Neutrophil (primary cell): ENCODE data around the gene ERC2.

Experiments used
- H3K27ac ChIP-seq: fragments of 200-600 bp; sonication (generic); 2 replicates; pipeline ENCODE4 v1.5.1; 2016; ENCODE audit warnings: mild to moderate bottlenecking, moderate library complexity
- H3K27me3 ChIP-seq: fragments of 200-600 bp; sonication (generic); 2 replicates; pipeline ENCODE4 v1.6.0; 2016; ENCODE audit warnings: mild to moderate bottlenecking
- H3K36me3 ChIP-seq: fragments of 200-600 bp; sonication (generic); 2 replicates; pipeline ENCODE4 v1.5.1; 2017
- H3K4me1 ChIP-seq, 2 experiments: fragments of 200-600 bp in 1 of 2; sonication (generic) in 1 of 2; 1 replicate in 1 of 2; 2 replicates in 1 of 2; pipeline versions ENCODE4 v1.5.1 to v1.6.1; 2013 to 2016; ENCODE audit warnings: low read depth in 1 of 2, low read length in 1 of 2, mild to moderate bottlenecking in 1 of 2, moderate library complexity in 1 of 2; ENCODE audit not compliant: control insufficient read depth in 1 of 2, insufficient read depth in 1 of 2
- H3K4me3 ChIP-seq, 2 experiments: fragments of 200-600 bp in 1 of 2; sonication (generic) in 1 of 2; 1 replicate in 1 of 2; 2 replicates in 1 of 2; pipeline ENCODE4 v1.5.1; 2013 to 2016; ENCODE audit warnings: low read depth in 1 of 2, low read length in 1 of 2, mild to moderate bottlenecking in 1 of 2, moderate library complexity in 1 of 2
- H3K9me3 ChIP-seq: fragments of 200-600 bp; sonication (generic); 2 replicates; pipeline ENCODE4 v1.5.1; 2016
- TF ChIP-seq, protein P1 (sequence below): fragments of 200-600 bp; sonication (generic); IDR thresholded peaks from 2 replicates; pipeline ENCODE4 v1.5.1; 2016; ENCODE audit warnings: antibody characterized with exemption

The ERC2 gene

DNA sequence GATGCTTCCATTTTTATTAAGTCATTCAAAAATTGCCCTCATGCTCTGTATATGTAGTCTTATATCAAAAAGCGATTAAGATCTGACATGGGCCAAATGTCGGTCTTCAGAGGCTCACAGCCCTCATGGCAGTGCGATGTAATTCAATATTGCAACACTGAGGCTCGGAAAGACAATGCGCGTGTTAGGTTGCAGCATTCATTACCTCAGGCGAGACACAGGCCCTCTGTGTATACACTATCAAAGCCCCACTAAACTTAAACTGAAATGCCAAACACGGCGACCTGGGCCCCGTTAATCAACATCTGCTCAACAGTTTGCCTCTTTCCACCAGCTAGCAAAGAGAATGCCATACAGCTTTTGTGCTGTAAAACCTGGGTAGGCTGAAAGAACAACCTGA, 413.4 kb downstream of the ERC2 start:
- H3K9me3 ChIP-seq: no peaks in the 10 kb centered on the region
- no peaks in the 10 kb centered on the region for H3K36me3 ChIP-seq
- no peaks in the 10 kb centered on the region for H3K27me3 ChIP-seq
- no peak overlapping the region for H3K4me3 ChIP-seq
- H3K27ac ChIP-seq: no peak overlapping the region
- H3K4me1 ChIP-seq: no peaks in the 10 kb centered on the region
- TF ChIP-seq, protein P1, sequence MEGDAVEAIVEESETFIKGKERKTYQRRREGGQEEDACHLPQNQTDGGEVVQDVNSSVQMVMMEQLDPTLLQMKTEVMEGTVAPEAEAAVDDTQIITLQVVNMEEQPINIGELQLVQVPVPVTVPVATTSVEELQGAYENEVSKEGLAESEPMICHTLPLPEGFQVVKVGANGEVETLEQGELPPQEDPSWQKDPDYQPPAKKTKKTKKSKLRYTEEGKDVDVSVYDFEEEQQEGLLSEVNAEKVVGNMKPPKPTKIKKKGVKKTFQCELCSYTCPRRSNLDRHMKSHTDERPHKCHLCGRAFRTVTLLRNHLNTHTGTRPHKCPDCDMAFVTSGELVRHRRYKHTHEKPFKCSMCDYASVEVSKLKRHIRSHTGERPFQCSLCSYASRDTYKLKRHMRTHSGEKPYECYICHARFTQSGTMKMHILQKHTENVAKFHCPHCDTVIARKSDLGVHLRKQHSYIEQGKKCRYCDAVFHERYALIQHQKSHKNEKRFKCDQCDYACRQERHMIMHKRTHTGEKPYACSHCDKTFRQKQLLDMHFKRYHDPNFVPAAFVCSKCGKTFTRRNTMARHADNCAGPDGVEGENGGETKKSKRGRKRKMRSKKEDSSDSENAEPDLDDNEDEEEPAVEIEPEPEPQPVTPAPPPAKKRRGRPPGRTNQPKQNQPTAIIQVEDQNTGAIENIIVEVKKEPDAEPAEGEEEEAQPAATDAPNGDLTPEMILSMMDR: no peak

DNA sequence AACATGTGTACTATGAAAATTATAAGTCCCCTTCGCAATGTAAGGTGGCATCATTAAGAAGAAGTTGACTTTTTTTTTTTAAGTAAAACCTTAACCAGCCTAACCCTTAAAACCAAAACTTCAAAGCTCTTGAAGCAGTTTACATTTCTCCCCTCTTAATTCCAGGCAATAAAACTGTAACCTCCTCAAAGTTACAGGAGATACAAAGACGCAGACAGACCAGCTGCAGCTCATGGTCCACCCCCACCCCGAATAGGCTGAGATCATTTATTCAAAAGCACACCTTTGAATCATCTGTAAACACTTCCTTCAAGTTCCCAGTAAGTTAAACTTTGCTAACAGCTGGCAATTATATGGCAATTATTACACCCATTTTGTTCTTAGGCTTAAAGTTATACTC, 414.5 kb downstream of the ERC2 start:
- no peak overlapping the region for H3K4me3 ChIP-seq
- H3K27ac ChIP-seq: no peak overlapping the region

DNA sequence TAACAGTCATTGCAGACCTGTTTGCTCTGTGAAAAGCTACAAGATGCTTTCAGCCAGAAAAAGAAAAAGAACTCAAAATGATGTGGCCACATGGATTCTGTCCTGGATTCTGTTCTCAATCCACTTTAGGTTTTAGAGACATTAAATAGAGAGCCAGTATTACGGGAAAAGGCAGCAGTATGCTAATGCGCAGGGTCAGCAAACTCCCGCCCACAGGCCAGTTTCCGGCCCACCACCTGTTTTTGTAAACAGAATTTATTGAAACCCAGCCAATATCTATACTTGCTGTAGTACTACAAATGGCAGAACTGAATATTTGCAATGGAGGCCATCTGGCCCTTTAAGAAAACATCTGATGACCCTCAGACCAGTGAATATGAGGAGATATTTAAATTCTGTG, 416.1 kb downstream of the ERC2 start:
- Histone ChIP-seq H3K27me3 (no peaks in the 10 kb centered on the region), H3K9me3 (no peaks in the 10 kb centered on the region), H3K4me1 (no peaks in the 10 kb centered on the region), H3K36me3 (no peaks in the 10 kb centered on the region), H3K4me3 (no peak overlapping the region), H3K27ac (no peak overlapping the region)
- TF ChIP-seq, protein P1: no peak

More for the DNA sequence above, 414.5 kb downstream of the ERC2 start:
- TF ChIP-seq, protein P1: no peak
- Histone ChIP-seq H3K4me1 (no peaks in the 10 kb centered on the region), H3K27me3 (no peaks in the 10 kb centered on the region), H3K36me3 (no peaks in the 10 kb centered on the region), H3K9me3 (no peaks in the 10 kb centered on the region)

DNA sequence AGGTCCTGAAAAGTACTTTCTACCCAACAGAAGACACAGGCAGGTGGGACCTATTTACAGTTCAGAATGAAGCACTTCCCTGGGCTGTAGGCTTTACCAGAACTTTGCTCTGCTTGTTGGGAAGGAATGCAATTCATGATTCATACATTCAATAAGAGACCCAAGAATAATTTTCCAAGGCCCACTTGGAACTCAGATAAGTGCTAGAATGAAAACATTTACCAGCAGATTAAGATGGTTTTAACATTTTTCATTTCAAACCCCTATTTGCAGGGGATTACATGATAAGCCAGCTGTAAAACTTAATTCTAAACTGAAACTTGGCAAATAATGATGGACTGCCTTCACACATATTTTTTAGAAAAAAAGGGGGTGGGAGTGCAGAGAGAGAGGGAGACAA, 417.2 kb downstream of the ERC2 start:
- Histone ChIP-seq H3K9me3 (no peaks in the 10 kb centered on the region), H3K27ac (no peak overlapping the region), H3K4me3 (no peak overlapping the region), H3K27me3 (no peaks in the 10 kb centered on the region), H3K36me3 (no peaks in the 10 kb centered on the region), H3K4me1 (no peaks in the 10 kb centered on the region)
- TF ChIP-seq, protein P1: no peak

DNA sequence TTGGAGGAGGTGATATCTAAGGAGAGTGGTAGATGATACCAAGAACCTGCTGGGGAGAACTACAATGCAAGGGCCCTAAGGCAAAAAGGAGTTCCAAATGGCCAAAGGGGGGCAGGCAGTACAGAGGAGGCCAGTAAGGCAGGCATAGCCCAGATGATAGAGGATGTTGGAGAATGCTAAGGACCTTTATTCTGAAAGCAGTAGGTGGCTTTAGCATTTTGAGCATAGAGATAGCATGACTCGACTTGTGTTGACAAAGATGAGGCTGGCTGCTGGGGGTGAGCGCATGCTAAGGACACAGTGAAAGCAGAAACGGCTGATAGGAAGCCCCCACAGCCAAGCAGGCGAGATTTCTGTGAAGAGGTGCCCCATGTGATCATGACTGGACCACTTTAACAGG, 419.3 kb downstream of the ERC2 start:
- Histone ChIP-seq H3K4me1 (no peaks in the 10 kb centered on the region), H3K36me3 (no peaks in the 10 kb centered on the region), H3K27ac (no peak overlapping the region), H3K4me3 (no peak overlapping the region), H3K9me3 (no peaks in the 10 kb centered on the region), H3K27me3 (no peaks in the 10 kb centered on the region)
- TF ChIP-seq, protein P1: no peak

DNA sequence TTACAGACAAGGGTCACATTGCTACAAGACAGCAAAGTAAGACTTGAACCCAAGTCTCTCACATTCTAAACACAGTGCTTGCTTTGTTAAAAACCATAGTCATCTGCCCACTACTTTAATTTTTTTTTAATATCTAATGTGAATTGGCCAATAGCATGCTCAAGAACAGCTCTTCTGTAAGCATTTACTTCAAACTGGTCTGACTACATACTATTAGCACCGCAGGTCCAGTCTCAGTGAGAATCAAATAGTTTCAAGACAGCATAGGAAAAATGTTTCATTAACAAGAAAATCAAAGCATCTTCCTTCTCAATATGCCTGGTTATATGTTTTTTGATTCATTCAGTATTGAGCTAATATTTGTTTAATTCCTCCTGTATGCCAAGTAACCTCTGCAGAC, 419.9 kb downstream of the ERC2 start:
- H3K4me3 ChIP-seq: no peak overlapping the region
- no peaks in the 10 kb centered on the region for H3K27me3 ChIP-seq
- no peaks in the 10 kb centered on the region for H3K4me1 ChIP-seq
- no peak overlapping the region for H3K27ac ChIP-seq
- no peaks in the 10 kb centered on the region for H3K9me3 ChIP-seq
- TF ChIP-seq, protein P1: no peak
- H3K36me3 ChIP-seq: no peaks in the 10 kb centered on the region
